ENCODE results near the gene LRRC3.
"Not testable (repeated sequence)": the region's sequence is repeated elsewhere in the genome, so short reads cannot be mapped to it uniquely, and the experiment has no call there.

The LRRC3 gene, protein sequence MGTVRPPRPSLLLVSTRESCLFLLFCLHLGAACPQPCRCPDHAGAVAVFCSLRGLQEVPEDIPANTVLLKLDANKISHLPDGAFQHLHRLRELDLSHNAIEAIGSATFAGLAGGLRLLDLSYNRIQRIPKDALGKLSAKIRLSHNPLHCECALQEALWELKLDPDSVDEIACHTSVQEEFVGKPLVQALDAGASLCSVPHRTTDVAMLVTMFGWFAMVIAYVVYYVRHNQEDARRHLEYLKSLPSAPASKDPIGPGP

GRCh38 chr21:44454747-44455523 lies at the start of gene LRRC3:
Gene LRRC3 (plus strand): TSS chr21:44455510. CDS start chr21:44456645, 1,135 bp downstream.
- in situ Hi-C loops (cut with MboI; ENCODE audit: low pct_unique_long_range_greater_than_20kb, low sequenced_read_pairs), result loop anchor here (25.0 kb wide), 2 partner anchors 107 to 718 kb away; partner anchors contain the start of genes KRTAP10-2, KRTAP10-3 and KRTAP10-4
- DNase-seq, result peak; percentile 71

- in situ Hi-C loops (cut with MboI; ENCODE audit: low pct_unique_long_range_greater_than_20kb, low sequenced_read_pairs), result no loop called here
- no peak for DNase-seq
These were observed 49.1 kb upstream of the LRRC3 start for GRCh38 chr21:44405948-44406872.

GRCh38 chr21:44406953-44407352 lies 48.4 kb upstream of the LRRC3 start:
- DNase-seq, result no peak
- in situ Hi-C loops (cut with MboI; ENCODE audit: low pct_unique_long_range_greater_than_20kb, low sequenced_read_pairs), result no loop called here

DNA sequence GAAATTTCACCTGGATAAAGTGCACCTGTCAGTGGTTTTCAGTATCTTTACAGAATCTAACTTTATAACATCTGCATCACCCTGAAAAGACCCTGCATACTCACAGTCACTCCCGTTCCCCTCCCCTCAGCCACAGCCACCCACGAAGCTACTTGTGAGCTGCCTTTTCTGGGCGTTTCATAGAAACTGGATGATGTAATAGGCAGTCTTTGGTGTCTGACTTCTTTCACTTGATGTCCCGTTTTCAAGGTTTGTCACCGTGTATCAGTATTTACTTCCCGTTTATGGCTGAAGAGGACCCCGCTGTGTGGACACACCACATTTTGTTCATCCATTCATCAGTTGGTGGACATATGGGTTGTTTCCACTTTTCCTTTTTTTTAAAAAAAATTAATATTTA lies 47.8 kb upstream of the LRRC3 start:
- DNase-seq, result no peak
- in situ Hi-C loops (cut with MboI; ENCODE audit: low pct_unique_long_range_greater_than_20kb, low sequenced_read_pairs), result no loop called here

DNA sequence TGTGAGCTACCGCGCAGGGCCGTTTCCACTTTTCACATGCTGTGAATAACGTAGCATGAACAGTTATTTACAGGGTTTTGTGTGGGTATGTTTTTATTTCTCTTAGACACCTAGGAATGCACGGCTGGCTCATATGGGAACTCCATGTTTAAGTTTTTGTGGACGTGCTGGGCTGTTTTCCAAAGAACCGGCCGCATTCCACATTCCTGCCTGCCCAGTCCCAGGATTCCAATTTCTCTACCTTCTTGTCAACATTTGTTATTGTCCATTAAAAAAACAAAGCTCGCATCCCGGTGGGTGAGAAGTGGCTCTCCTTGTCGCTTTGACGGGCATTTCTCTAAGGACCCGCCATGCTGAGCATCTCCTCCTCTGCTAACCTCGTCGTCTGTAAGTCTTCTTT lies 47.1 kb upstream of the LRRC3 start:
- in situ Hi-C loops (cut with MboI; ENCODE audit: low pct_unique_long_range_greater_than_20kb, low sequenced_read_pairs), result no loop called here
- DNase-seq, result no peak

- no peak for DNase-seq
- in situ Hi-C loops (cut with MboI; ENCODE audit: low pct_unique_long_range_greater_than_20kb, low sequenced_read_pairs), result no loop called here
These were observed 41.6 kb upstream of the LRRC3 start for GRCh38 chr21:44413566-44414290.

- no peak for DNase-seq
- in situ Hi-C loops (cut with MboI; ENCODE audit: low pct_unique_long_range_greater_than_20kb, low sequenced_read_pairs), result no loop called here
These were observed 40.8 kb upstream of the LRRC3 start for GRCh38 chr21:44414291-44415072.

GRCh38 chr21:44415073-44416025 lies 40.0 kb upstream of the LRRC3 start:
- in situ Hi-C loops (cut with MboI; ENCODE audit: low pct_unique_long_range_greater_than_20kb, low sequenced_read_pairs), result no loop called here
- DNase-seq, result no peak

DNA sequence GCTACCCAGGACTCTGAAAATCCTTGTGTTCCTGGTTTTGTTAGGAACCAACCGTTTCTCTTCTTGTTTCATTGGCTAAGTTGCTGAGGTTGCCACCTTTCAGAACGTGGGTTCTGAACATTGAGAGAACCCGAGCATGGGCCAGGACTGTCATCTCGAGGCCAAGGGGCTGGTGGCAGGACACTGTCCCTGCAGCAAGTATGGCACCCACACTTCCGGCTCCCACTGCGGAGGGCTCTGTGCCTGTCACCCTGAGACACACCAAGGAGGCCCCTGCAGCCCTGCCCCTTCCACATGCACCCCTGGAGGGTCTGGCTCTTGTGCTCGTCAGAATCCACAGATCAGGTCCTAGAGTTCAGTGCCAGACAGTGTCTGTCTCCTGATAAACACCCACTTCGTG lies 39.1 kb upstream of the LRRC3 start:
- no peak for DNase-seq
- in situ Hi-C loops (cut with MboI; ENCODE audit: low pct_unique_long_range_greater_than_20kb, low sequenced_read_pairs), result no loop called here

DNA sequence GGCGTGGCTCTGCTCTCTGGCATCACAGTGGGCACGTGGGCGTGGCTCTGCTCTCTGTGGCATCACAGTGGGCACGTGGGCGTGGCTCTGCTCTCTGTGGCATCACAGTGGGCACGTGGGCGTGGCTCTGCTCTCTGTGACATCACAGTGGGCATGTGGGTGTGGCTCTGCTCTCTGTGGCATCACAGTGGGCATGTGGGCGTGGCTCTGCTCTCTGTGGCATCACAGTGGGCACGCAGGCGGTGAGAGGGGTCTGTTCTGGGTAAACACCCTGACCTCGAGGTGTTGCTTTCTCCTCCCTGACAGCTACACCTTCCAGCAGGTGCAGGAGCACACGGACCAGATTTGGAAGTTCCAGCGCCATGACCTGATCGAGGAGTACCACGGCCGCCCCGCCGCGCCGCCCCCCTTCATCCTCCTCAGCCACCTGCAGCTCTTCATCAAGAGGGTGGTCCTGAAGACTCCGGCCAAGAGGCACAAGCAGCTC lies 37.6 kb upstream of the LRRC3 start:
- DNase-seq; in situ Hi-C loops (cut with MboI; ENCODE audit: low pct_unique_long_range_greater_than_20kb, low sequenced_read_pairs): not testable (repeated sequence)

DNA sequence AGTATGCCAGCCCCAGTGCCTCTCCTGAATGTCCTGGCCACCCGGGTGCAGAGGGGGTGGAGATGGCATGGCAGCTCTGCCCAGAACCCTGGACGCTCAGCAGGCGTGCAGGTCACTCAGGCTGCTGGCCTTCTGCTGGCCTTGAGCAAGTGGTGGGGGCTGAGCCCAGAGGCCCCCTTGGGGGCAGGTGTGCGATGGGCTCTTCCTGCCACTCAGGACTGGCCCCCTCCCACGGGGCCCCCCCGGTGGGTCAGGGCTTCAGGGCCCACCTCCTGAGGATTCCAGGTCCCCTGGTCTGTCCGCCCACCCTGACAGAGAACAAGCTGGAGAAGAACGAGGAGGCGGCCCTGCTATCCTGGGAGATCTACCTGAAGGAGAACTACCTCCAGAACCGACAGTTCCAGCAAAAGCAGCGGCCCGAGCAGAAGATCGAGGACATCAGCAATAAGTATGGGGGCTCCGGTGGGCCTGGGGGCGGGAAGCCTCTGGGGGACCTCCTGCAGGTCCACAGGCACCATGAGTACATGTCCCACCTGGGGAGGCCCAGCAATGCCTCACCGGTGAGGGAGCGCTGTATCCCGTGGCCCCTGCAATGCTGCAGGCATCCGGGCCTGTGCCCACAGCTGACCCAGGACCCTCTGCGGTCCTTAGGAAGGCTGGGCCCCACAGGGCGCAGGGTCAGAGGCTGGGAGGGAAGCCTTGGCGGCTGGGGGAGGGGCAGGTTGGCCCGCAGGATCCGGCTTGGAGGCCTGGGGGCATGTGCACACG lies 37.0 kb upstream of the LRRC3 start:
- no peak for DNase-seq
- in situ Hi-C loops (cut with MboI; ENCODE audit: low pct_unique_long_range_greater_than_20kb, low sequenced_read_pairs), result no loop called here

- DNase-seq, result no peak
- in situ Hi-C loops (cut with MboI; ENCODE audit: low pct_unique_long_range_greater_than_20kb, low sequenced_read_pairs), result no loop called here
These were observed 36.5 kb upstream of the LRRC3 start for GRCh38 chr21:44418876-44419230.

DNA sequence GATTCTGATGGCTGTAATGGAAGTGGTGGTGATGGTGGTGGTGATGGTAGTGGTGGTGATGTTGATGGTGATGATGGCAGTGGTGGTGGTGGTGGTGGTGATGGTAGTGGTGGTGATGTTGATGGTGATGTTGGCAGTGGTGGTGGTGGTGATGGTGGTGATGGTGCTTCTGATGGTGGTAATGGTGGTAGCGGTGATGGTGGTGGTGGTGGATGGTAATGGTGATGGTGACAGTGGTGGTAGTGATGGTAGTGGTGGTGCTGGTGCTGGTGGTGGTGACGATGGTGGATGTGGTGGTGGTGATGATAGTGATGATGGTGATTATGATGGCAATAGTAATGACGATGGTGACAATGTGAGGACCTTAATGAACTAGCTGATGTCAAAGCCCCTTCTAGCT lies 35.6 kb upstream of the LRRC3 start:
- no peak for DNase-seq
- in situ Hi-C loops (cut with MboI; ENCODE audit: low pct_unique_long_range_greater_than_20kb, low sequenced_read_pairs), result no loop called here

DNA sequence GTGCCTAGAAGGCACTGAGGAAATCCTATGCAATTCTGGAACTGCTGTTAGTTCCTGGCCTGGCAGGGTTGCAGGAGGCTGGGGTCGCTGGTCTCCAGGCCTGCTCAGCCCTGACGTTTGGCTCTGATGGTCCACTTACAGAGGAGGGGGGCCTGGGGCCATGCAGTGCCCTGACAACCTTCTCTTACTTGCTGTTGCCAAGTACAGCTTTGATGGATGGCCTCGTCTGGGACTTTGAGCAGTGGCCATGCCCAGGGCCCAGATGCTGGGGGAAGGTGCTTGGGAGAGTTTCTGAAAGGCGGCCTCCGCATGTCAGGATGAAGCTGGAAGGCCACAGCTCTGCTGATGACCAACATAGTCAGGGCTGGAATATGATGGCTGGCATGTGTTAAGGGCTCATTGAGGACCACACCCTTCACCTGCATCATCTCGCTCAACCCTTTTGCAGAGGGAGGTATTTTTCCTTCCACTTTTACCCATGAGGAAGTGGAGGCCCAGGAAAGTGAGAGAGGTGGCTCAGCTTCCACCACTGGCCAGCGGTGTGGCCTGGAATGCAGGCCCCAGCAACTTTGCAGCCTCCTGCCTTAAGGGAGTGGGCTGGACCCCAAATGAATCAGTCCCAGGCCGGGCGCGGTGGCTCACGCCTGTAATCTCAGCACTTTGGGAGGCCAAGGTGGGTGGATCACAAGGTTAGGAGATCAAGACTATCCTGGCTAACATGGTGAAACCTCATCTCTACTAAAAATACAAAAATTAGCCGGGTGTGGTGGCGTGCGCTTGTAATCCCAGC lies 34.7 kb upstream of the LRRC3 start:
- in situ Hi-C loops (cut with MboI; ENCODE audit: low pct_unique_long_range_greater_than_20kb, low sequenced_read_pairs), result no loop called here
- no peak for DNase-seq

- in situ Hi-C loops (cut with MboI; ENCODE audit: low pct_unique_long_range_greater_than_20kb, low sequenced_read_pairs), result no loop called here
- no peak for DNase-seq
These were observed 33.1 kb upstream of the LRRC3 start for GRCh38 chr21:44421901-44422840.
